Measurements from ENCODE around the gene TNS3. TPM values are rescaled to one million over a fixed set of nuclear protein-coding genes. Genes with fewer than 3 reads are reported as not detected.

Gene TNS3
- total and polyA plus RNA-seq, 3 experiments from 2014 or later: 1.4 to 1.5 TPM; not detected in 1

DNA sequence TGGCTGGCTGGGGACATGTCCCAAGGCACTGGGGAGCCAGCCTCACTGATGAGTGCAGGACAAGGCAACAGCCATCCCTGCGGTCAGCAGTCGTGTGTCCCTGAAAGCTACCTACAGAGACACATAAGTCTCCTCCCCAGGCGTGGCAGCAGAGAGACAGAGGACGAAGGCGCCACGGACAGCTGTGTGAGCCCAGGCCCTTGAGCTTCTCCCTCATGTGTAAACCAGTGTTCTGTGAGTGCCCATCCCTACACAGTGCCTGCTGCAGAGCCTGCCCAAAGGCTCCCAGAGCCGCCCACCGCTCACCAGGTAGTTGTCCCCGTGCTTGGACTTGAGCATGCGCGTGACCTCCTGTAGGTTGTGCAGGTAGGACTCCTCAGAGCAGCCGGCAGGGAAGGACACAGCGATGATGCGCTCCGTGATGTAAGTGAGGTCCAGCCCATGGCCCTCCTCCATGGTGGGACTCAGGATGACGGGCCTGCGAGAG is 142.7 kb downstream of the TNS3 start:
- H3K9me3 Mint-ChIP-seq: peaks cover 0 to 4% (median 3%) of the 10 kb centered on the region in 5 donors
- no peak overlapping the region for H3K4me3 ChIP-seq (ENCODE audit: low read length)
- DNase-seq: no peak
- H3K27ac ChIP-seq (ENCODE audit: low read depth, low read length): no peak overlapping the region
- H3K4me1 Mint-ChIP-seq: no peaks in the 10 kb centered on the region
- CTCF ChIA-PET: no interaction called here
- H3K4me1 ChIP-seq (ENCODE audit: insufficient read depth, low read length): no peaks in the 10 kb centered on the region
- no peaks in the 10 kb centered on the region for H3K27me3 ChIP-seq (ENCODE audit: insufficient read depth, low read length, poor library complexity, severe bottlenecking)
- H3K36me3 ChIP-seq (ENCODE audit: insufficient read depth, low read length): no peaks in the 10 kb centered on the region
- no peak overlapping the region for H3K4me3 Mint-ChIP-seq
- no peaks in the 10 kb centered on the region for H3K36me3 Mint-ChIP-seq
- POLR2A ChIA-PET: no interaction called here
- peaks cover 0 to 2% of the 10 kb centered on the region in 2 donors for H3K27me3 Mint-ChIP-seq
- no peaks in the 10 kb centered on the region for H3K9me3 ChIP-seq (ENCODE audit: low read length)
- no peak overlapping the region for H3K27ac Mint-ChIP-seq

DNA sequence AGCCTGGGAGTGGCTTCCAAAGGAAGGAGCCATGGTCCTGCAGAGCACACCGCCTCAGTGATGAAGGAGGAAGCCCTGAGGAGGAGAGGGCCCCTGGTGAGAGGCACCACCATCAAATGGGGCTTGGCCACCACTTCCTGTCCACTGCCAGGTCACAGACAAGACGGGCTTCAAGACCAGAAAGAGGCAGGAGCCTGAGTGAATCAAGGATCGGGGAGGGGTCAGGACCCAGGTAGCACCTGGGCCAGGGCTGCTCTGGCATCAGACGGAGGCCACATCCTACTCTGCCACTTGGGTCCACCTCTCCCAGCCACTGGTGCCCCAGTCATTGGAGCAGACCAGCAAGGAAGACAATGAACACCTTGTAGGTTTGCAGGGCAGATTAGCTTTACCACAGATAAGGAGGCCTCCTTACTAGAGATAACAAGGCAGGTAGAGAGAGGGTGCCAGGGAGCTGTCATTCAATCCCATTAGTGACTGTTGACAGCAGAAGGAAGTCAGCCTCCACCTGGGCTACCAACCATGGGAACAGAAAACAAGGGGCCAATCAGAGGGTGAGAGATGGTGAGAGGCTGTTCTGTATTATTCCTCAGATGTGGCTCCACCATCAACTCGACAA is 143.4 kb downstream of the TNS3 start:
- no peak overlapping the region for H3K27ac Mint-ChIP-seq
- no peak overlapping the region for H3K4me3 ChIP-seq (ENCODE audit: low read length)
- no peaks in the 10 kb centered on the region for H3K36me3 ChIP-seq (ENCODE audit: insufficient read depth, low read length)
- no peak for DNase-seq
- no peaks in the 10 kb centered on the region for H3K9me3 ChIP-seq (ENCODE audit: low read length)
- ChIA-PET CTCF (no interaction called here), POLR2A (no interaction called here)
- H3K27ac ChIP-seq (ENCODE audit: low read depth, low read length): no peak overlapping the region
- H3K27me3 Mint-ChIP-seq: peaks cover 0 to 2% of the 10 kb centered on the region in 2 donors
- no peaks in the 10 kb centered on the region for H3K4me1 ChIP-seq (ENCODE audit: insufficient read depth, low read length)
- no peaks in the 10 kb centered on the region for H3K4me1 Mint-ChIP-seq
- H3K9me3 Mint-ChIP-seq: peaks cover 0 to 4% (median 3%) of the 10 kb centered on the region in 5 donors
- no peak overlapping the region for H3K4me3 Mint-ChIP-seq
- no peaks in the 10 kb centered on the region for H3K36me3 Mint-ChIP-seq
- H3K27me3 ChIP-seq (ENCODE audit: insufficient read depth, low read length, poor library complexity, severe bottlenecking): no peaks in the 10 kb centered on the region

DNA sequence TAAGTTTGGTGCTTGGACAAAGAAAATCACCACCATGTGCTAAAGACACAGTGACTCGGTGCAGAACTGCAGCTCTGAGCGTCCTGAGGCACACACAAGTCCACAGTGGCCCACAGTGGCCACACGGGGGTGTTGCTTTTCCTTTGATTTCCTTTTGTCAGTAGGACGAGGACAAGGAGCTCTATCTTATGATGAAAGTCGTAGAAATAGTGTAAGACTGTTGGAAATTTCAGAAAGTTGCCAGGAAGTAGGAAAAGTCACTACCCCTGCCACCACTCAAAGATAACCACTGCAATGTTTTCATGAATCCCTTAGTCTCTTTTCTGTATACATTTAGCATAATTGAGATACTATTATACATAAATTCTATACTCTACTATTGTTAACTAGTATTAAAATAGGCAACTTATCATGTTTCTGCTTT is 146.0 kb downstream of the TNS3 start:
- H3K4me1 ChIP-seq (ENCODE audit: insufficient read depth, low read length): no peaks in the 10 kb centered on the region
- Mint-ChIP-seq H3K27ac (no peak overlapping the region), H3K9me3 (peaks cover 0 to 4% (median 3%) of the 10 kb centered on the region in 5 donors), H3K36me3 (no peaks in the 10 kb centered on the region), H3K27me3 (peaks cover 0 to 4% of the 10 kb centered on the region in 2 donors), H3K4me1 (no peaks in the 10 kb centered on the region), H3K4me3 (no peak overlapping the region)
- no peak overlapping the region for H3K4me3 ChIP-seq (ENCODE audit: low read length)
- H3K27me3 ChIP-seq (ENCODE audit: insufficient read depth, low read length, poor library complexity, severe bottlenecking): no peaks in the 10 kb centered on the region
- no peaks in the 10 kb centered on the region for H3K9me3 ChIP-seq (ENCODE audit: low read length)
- no peak overlapping the region for H3K27ac ChIP-seq (ENCODE audit: low read depth, low read length)
- ChIA-PET CTCF (no interaction called here), POLR2A (no interaction called here)
- no peaks in the 10 kb centered on the region for H3K36me3 ChIP-seq (ENCODE audit: insufficient read depth, low read length)
- no peak for DNase-seq

DNA sequence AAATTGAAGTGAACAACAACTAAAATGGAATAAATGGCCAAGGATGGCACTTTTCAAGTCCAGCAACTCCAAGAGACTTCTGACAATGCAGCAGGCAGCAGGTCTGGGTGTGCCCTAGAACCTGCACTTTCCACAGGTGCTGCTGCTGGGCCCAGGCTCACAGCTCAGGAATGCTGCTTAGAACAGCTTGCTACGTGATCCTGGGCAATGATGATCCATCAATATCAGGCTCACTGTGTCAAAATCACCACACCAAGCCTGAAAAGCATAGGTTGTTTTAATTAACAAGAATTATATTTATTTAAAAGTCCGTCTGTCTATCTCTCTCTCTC is 148.4 kb downstream of the TNS3 start:
- POLR2A ChIA-PET: no interaction called here
- H3K4me1 Mint-ChIP-seq: no peaks in the 10 kb centered on the region
- no peak overlapping the region for H3K4me3 Mint-ChIP-seq
- Histone ChIP-seq H3K27ac (ENCODE audit: low read depth, low read length) (no peak overlapping the region), H3K27me3 (ENCODE audit: insufficient read depth, low read length, poor library complexity, severe bottlenecking) (no peaks in the 10 kb centered on the region), H3K4me1 (ENCODE audit: insufficient read depth, low read length) (no peaks in the 10 kb centered on the region), H3K36me3 (ENCODE audit: insufficient read depth, low read length) (no peaks in the 10 kb centered on the region), H3K9me3 (ENCODE audit: low read length) (no peaks in the 10 kb centered on the region), H3K4me3 (ENCODE audit: low read length) (no peak overlapping the region)
- no peak for DNase-seq
- CTCF ChIA-PET: no interaction called here
- no peaks in the 10 kb centered on the region for H3K9me3 Mint-ChIP-seq
- H3K27me3 Mint-ChIP-seq: peaks cover 0 to 2% of the 10 kb centered on the region in 2 donors
- H3K36me3 Mint-ChIP-seq: no peaks in the 10 kb centered on the region
- H3K27ac Mint-ChIP-seq: no peak overlapping the region

DNA sequence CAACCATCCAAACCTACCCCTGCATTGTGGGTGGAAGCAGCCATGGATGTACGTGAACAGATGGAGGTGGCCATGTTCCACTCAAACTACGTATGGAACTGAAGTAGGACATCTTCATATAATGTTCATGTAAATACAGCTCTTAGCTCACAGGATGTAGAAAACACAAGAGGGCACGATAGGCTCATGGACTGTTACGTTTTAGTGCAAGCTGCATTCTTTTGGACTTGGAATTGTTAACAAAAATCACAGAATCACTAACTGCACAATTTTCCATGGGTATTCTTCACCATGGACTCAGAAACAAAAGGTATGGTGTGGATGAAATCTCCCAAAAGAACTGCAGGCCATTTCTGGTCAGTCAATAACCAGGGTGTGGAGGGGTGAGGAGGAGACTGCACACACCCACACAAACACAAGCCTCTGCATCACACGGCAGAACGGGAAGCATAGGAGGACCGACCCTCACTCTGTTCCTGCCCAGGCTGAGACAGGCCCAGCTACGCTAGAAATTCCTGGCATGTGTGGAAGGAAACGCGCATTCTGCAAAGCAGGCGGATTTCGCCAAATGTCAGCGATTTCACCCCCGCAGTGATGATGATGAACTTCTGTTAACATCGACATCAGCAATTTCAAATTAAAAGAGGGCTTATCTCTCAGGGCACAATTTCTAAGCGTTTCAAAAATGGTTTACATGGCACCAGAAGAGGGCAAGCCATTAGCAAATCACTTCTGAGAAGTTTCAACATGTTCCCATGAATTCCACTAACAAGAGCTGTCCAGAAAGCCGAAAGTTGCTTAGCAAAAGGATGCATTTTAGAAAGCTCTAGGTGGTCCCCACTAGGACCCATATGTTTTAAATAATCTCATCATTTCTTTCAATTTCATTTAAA is 149.0 kb downstream of the TNS3 start:
- DNase-seq: no peak
- H3K27me3 ChIP-seq (ENCODE audit: insufficient read depth, low read length, poor library complexity, severe bottlenecking): no peaks in the 10 kb centered on the region
- H3K9me3 ChIP-seq (ENCODE audit: low read length): no peaks in the 10 kb centered on the region
- H3K4me1 ChIP-seq (ENCODE audit: insufficient read depth, low read length): no peaks in the 10 kb centered on the region
- H3K27ac ChIP-seq (ENCODE audit: low read depth, low read length): no peak overlapping the region
- H3K4me3 Mint-ChIP-seq: no peak overlapping the region
- peaks cover 0 to 2% of the 10 kb centered on the region in 2 donors for H3K27me3 Mint-ChIP-seq
- H3K4me1 Mint-ChIP-seq: no peaks in the 10 kb centered on the region
- ChIA-PET POLR2A (no interaction called here), CTCF (no interaction called here)
- no peak overlapping the region for H3K27ac Mint-ChIP-seq
- H3K4me3 ChIP-seq (ENCODE audit: low read length): no peak overlapping the region
- no peaks in the 10 kb centered on the region for H3K36me3 Mint-ChIP-seq
- no peaks in the 10 kb centered on the region for H3K9me3 Mint-ChIP-seq
- H3K36me3 ChIP-seq (ENCODE audit: insufficient read depth, low read length): no peaks in the 10 kb centered on the region

DNA sequence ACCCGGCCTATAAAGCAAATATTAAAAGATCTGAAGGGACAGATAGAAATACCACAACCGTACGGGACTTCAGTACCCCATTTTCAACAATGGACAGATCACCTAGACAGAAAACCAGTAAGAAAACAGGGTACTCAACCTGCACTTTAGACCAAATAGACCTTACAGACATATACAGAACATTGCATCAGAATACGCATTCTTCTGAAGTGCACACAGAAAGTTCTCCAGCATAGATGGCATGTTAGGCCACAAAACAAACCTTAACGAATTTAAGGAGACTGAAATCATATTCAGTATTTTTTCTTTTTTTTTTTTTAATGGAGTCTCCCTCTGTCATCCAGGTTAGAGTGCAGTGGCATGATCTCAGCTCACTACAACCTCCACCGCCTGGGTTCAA is 151.5 kb downstream of the TNS3 start:
- POLR2A ChIA-PET: no interaction called here
- no peak for DNase-seq
- no peaks in the 10 kb centered on the region for H3K36me3 Mint-ChIP-seq

DNA sequence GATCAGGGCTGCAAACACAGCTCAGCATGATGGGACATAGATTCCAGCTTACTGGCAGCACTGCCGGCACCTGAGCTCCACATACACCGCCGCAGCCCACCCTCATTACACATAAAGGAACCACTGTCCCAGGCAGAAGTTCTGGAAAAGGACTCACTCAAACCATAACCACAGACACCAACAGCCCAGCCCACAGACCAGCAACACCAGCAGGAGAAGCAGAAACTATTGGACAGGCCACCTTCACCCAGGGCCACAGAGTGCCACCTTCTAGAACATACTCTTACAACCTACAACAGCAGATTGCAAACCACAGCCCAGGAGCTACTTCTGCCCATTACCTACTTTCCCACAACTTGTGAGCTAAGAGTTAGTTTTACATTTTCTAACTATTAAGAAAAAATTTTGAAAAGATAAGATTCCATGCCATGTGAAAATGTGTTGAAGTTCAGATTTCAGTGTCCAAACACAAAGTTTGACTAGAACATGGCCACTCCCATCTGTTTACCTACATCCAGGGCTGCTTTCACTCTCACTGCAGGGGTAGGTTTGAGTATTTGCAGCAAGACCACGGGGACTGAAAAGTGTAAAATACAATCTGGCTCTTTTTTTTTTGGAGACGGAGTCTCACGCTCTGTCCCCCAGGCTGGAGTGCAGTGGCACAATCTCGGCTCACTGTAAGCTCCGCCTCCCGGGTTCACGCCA is 153.0 kb downstream of the TNS3 start:
- POLR2A ChIA-PET: no interaction called here
- H3K4me1 Mint-ChIP-seq: no peaks in the 10 kb centered on the region
- no peaks in the 10 kb centered on the region for H3K36me3 Mint-ChIP-seq

More for the DNA sequence above, 151.5 kb downstream of the TNS3 start:
- no peaks in the 10 kb centered on the region for H3K9me3 Mint-ChIP-seq
- H3K4me1 Mint-ChIP-seq: no peaks in the 10 kb centered on the region
- no peak overlapping the region for H3K27ac Mint-ChIP-seq
- no peak overlapping the region for H3K4me3 Mint-ChIP-seq
- H3K27me3 ChIP-seq (ENCODE audit: insufficient read depth, low read length, poor library complexity, severe bottlenecking): no peaks in the 10 kb centered on the region
- no peaks in the 10 kb centered on the region for H3K9me3 ChIP-seq (ENCODE audit: low read length)
- no peaks in the 10 kb centered on the region for H3K4me1 ChIP-seq (ENCODE audit: insufficient read depth, low read length)
- CTCF ChIA-PET: no interaction called here
- H3K36me3 ChIP-seq (ENCODE audit: insufficient read depth, low read length): no peaks in the 10 kb centered on the region
- peaks cover 0 to 2% of the 10 kb centered on the region in 2 donors for H3K27me3 Mint-ChIP-seq
- H3K27ac ChIP-seq (ENCODE audit: low read depth, low read length): no peak overlapping the region
- H3K4me3 ChIP-seq (ENCODE audit: low read length): no peak overlapping the region

More for the DNA sequence above, 153.0 kb downstream of the TNS3 start:
- Mint-ChIP-seq H3K27me3 (peaks cover 0 to 2% of the 10 kb centered on the region in 2 donors), H3K4me3 (no peak overlapping the region), H3K9me3 (no peaks in the 10 kb centered on the region), H3K27ac (no peak overlapping the region)
- H3K4me3 ChIP-seq (ENCODE audit: low read length): no peak overlapping the region
- no peaks in the 10 kb centered on the region for H3K36me3 ChIP-seq (ENCODE audit: insufficient read depth, low read length)
- CTCF ChIA-PET: no interaction called here
- no peaks in the 10 kb centered on the region for H3K9me3 ChIP-seq (ENCODE audit: low read length)
- no peak overlapping the region for H3K27ac ChIP-seq (ENCODE audit: low read depth, low read length)
- DNase-seq: no peak
- no peaks in the 10 kb centered on the region for H3K27me3 ChIP-seq (ENCODE audit: insufficient read depth, low read length, poor library complexity, severe bottlenecking)
- H3K4me1 ChIP-seq (ENCODE audit: insufficient read depth, low read length): no peaks in the 10 kb centered on the region

Data from CD8-positive, alpha-beta memory T cell (primary cell).